ENCODE results near the gene PSMB7. TPM values are rescaled to one million over a fixed set of nuclear protein-coding genes. Genes with fewer than 3 reads are reported as not detected.

Gene PSMB7
- total RNA-seq, 1 donor from 2014 or later: 120 TPM

DNA sequence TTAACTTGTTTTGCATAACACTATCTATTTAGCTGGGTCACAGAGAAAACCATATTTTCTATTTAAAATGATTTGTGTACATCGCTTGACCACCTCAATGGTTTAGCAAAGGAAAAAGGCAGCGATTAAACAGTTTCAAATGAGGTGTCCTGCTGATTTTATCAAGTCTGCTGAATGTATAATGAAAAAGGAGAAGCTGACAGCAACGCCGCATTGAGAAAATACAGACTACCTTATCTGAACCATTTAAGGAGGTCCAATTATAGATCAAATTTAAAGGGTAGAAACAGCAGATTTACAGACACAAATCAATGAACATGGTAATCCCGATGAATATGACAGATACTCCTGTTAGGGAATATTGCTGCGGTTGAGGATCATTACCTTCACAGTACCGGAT lies 29.6 kb downstream of the PSMB7 start:
- CTCF ChIA-PET: interaction anchor here (2.6 kb wide), 1 partner anchor 259 kb away, joined by 15 read pairs; no protein-coding TSS in a partner anchor
- H3K4me1 Mint-ChIP-seq: peaks cover 21% of the 10 kb centered on the region
- intact Hi-C loops (cut with micrococcal nuclease): loop anchor here (2.0 kb wide), 1 partner anchor 259 kb away; no protein-coding TSS in a partner anchor
- POLR2A ChIA-PET: no interaction called here
- H3K27me3 Mint-ChIP-seq: no peaks in the 10 kb centered on the region
- ATAC-seq (ENCODE audit: low read depth): no peak
- no peak for DNase-seq
- no peaks in the 10 kb centered on the region for H3K9me3 Mint-ChIP-seq
- TF ChIP-seq, protein P1, sequence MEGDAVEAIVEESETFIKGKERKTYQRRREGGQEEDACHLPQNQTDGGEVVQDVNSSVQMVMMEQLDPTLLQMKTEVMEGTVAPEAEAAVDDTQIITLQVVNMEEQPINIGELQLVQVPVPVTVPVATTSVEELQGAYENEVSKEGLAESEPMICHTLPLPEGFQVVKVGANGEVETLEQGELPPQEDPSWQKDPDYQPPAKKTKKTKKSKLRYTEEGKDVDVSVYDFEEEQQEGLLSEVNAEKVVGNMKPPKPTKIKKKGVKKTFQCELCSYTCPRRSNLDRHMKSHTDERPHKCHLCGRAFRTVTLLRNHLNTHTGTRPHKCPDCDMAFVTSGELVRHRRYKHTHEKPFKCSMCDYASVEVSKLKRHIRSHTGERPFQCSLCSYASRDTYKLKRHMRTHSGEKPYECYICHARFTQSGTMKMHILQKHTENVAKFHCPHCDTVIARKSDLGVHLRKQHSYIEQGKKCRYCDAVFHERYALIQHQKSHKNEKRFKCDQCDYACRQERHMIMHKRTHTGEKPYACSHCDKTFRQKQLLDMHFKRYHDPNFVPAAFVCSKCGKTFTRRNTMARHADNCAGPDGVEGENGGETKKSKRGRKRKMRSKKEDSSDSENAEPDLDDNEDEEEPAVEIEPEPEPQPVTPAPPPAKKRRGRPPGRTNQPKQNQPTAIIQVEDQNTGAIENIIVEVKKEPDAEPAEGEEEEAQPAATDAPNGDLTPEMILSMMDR (IDR thresholded peaks at IDR 0.05): no peak
- no peak overlapping the region for H3K4me3 Mint-ChIP-seq
- H3K36me3 Mint-ChIP-seq (ENCODE audit: low read depth): peaks cover 37% of the 10 kb centered on the region
- H3K27ac Mint-ChIP-seq: no peak overlapping the region

DNA sequence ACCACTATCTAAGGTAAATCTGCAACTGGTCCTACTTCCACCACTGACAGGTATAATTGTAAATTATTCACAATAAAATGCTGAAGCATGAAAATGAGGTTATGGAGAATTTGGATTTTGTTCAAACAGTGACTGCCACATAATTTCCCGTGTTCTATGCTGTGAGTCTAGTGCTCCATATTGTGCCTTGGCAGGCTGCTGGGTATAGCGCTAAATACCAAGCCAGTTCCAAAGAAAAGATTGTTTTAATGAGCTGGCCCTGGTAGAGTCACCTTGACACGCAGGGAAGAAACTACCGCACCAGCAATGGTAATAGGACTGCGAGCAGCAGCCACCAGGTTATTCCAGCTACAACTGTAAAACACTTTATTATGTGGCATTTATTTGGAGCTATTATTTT lies 30.4 kb downstream of the PSMB7 start:
- peaks cover 21% of the 10 kb centered on the region for H3K4me1 Mint-ChIP-seq
- peaks cover 42% of the 10 kb centered on the region for H3K36me3 Mint-ChIP-seq (ENCODE audit: low read depth)
- no peaks in the 10 kb centered on the region for H3K27me3 Mint-ChIP-seq
- H3K4me3 Mint-ChIP-seq: no peak overlapping the region
- TF ChIP-seq, protein P1 (IDR thresholded peaks at IDR 0.05): no peak
- ChIA-PET POLR2A (no interaction called here), CTCF (no interaction called here)
- intact Hi-C loops (cut with micrococcal nuclease): no loop called here
- no peak overlapping the region for H3K27ac Mint-ChIP-seq
- DNase-seq (no peak), ATAC-seq (ENCODE audit: low read depth) (no peak)
- H3K9me3 Mint-ChIP-seq: no peaks in the 10 kb centered on the region

DNA sequence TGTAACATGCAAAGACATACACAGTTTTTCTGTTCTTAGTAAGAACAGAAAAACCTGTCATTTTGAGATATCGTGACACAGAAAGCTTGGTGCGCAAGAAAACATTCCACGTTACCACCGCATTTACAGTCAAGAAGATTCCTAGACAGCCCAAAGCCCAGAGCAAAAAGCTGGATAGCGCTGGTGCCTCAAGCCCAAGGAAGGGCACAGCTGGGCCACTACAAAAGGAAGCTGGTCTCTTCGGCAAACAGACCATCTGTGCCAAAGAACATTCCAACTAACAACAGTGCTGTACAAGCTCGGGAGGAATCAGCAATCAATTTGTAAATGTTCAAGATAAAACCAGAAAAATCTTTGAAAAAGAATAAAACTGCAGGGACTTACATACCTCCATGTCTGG lies 31.0 kb downstream of the PSMB7 start:
- intact Hi-C loops (cut with micrococcal nuclease): no loop called here
- no peak for DNase-seq
- Mint-ChIP-seq H3K9me3 (no peaks in the 10 kb centered on the region), H3K4me1 (peaks cover 17% of the 10 kb centered on the region), H3K4me3 (no peak overlapping the region), H3K27ac (no peak overlapping the region), H3K27me3 (no peaks in the 10 kb centered on the region), H3K36me3 (ENCODE audit: low read depth) (peaks cover 45% of the 10 kb centered on the region)
- POLR2A ChIA-PET: no interaction called here
- ATAC-seq (ENCODE audit: low read depth): no peak
- TF ChIP-seq, protein P1 (IDR thresholded peaks at IDR 0.05): no peak
- CTCF ChIA-PET: no interaction called here

DNA sequence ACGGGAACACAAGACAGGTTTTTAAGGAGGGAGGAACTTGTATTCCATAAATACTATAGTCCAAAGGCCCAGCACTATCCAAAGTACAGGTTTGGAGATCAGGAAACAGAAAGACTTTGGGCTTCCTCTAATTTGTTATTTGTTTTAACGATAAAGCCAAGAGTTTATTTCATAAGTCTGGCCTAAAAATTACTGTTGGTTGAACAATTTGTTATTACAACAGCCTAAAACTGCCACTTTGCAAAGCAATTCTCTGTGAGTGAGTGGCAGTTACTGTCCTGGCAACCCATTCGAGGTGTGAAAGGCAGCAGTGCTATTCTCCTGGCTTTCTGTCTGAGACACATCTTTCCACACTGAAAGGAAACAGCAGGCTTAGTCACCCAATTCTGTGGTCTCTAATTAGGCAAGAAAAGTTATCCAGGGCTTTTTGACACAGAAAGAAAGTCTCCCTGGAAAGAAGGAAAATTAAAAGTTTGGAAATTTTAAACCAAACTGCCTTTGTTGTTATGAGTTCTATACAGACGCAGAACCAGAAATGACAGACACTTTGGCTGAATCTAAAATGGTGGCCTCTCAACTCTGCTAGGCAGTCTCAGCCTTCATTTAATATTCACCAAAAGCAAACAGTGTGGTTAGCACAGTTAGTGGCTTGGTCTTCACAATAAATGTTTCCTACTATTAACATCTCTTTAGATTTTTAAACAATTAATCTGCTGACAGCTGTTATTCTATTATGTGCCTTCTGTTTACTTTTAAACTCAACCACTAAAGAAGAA lies 33.9 kb downstream of the PSMB7 start:
- DNase-seq: no peak
- ATAC-seq (ENCODE audit: low read depth): no peak
- ChIA-PET POLR2A (no interaction called here), CTCF (no interaction called here)
- no peaks in the 10 kb centered on the region for H3K27me3 Mint-ChIP-seq
- no peaks in the 10 kb centered on the region for H3K9me3 Mint-ChIP-seq
- no peak overlapping the region for H3K27ac Mint-ChIP-seq
- TF ChIP-seq, protein P1 (IDR thresholded peaks at IDR 0.05): no peak
- no peaks in the 10 kb centered on the region for H3K4me1 Mint-ChIP-seq
- intact Hi-C loops (cut with micrococcal nuclease): no loop called here
- peaks cover 66% of the 10 kb centered on the region for H3K36me3 Mint-ChIP-seq (ENCODE audit: low read depth)
- H3K4me3 Mint-ChIP-seq: no peak overlapping the region

DNA sequence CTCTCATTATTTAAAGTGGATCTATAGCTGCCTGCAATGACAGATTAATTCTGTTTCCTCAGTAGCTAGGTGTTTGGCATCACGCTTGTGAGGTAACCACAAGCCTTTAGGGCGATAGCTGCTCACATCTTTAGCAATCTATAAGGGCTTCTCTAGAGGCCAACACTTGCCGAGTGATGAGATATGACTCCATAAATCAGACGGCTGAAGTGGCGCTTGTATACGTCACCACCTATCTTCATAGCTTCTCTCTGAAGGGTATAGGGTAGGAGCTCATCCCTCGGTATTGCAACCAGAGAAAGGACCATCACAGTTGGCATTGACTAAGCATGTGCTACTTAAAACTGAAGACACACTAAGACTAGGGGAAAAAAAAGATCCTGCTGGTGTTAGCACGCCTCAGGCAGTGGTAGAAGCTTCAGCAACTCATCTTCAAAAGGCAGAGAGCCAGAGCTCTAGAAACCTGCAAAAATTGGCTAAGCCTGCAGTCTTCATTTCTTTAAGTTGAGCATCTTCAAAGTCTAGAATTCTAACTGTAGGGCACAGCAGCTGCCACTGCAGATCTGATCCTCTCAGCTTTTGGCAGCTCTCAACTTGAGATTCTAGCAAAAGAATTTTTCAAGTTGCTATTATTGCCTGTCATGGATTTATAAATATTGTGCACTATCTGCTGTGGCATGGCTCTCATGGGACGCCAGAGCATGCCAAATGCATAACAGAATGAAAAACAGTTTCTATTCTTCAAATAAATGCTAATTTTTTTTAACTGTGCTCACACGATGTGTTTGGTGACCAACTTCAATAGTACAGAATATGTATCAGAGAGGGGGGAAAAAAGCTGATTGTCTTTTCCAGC lies 37.5 kb downstream of the PSMB7 start:
- ATAC-seq (ENCODE audit: low read depth) (no peak), DNase-seq (no peak)
- intact Hi-C loops (cut with micrococcal nuclease): no loop called here
- POLR2A ChIA-PET: no interaction called here
- no peaks in the 10 kb centered on the region for H3K27me3 Mint-ChIP-seq
- H3K9me3 Mint-ChIP-seq: peaks cover 5% of the 10 kb centered on the region
- no peak overlapping the region for H3K4me3 Mint-ChIP-seq
- no peak overlapping the region for H3K27ac Mint-ChIP-seq
- no peaks in the 10 kb centered on the region for H3K4me1 Mint-ChIP-seq
- peaks cover 63% of the 10 kb centered on the region for H3K36me3 Mint-ChIP-seq (ENCODE audit: low read depth)
- TF ChIP-seq, protein P1 (IDR thresholded peaks at IDR 0.05): no peak
- CTCF ChIA-PET: interaction anchor here (1.5 kb wide), 1 partner anchor 252 kb away, joined by 3 read pairs; no protein-coding TSS in a partner anchor

All from activated B cell treated with CpG ODN at 0.5 μM for 24 hours (primary cell).